NCI-H524 treated with DMSO at 0.1 percent for 48 hours (cell line): ENCODE measurements around the gene MAN2A2.
"Not testable (repeated sequence)": the region's sequence is repeated elsewhere in the genome, so short reads cannot be mapped to it uniquely, and the experiment has no call there.

Experiments used
- DNase-seq: peaks from one replicate; lab custom pipeline; 2025; lab: John Stamatoyannopoulos, UW

The MAN2A2 gene

GRCh38 chr15:90884719-90885431, 18.2 kb upstream of the MAN2A2 start:
- DNase-seq = no peak

GRCh38 chr15:90885432-90886290, 17.4 kb upstream of the MAN2A2 start:
- DNase-seq = peak; percentile 37

- DNase-seq = no peak
Measured at GRCh38 chr15:90886291-90886614, 16.8 kb upstream of the MAN2A2 start.

GRCh38 chr15:90887037-90887481, 16.0 kb upstream of the MAN2A2 start:
- no peak for DNase-seq

- no peak for DNase-seq
Measured at GRCh38 chr15:90889313-90889730, 13.8 kb upstream of the MAN2A2 start.

GRCh38 chr15:90889736-90890456, 13.2 kb upstream of the MAN2A2 start:
- no peak for DNase-seq

GRCh38 chr15:90890839-90891238, 12.3 kb upstream of the MAN2A2 start:
- no peak for DNase-seq

- DNase-seq = no peak
Measured at GRCh38 chr15:90891346-90891949, 11.7 kb upstream of the MAN2A2 start.

- no peak for DNase-seq
Measured at GRCh38 chr15:90892023-90892422, 11.1 kb upstream of the MAN2A2 start.

GRCh38 chr15:90892498-90893174, 10.5 kb upstream of the MAN2A2 start:
- no peak for DNase-seq

- DNase-seq = no peak
Measured at GRCh38 chr15:90893175-90894090, 9.7 kb upstream of the MAN2A2 start.

GRCh38 chr15:90895571-90896117, 7.5 kb upstream of the MAN2A2 start:
- peak; percentile 90 for DNase-seq

GRCh38 chr15:90897131-90897655, 5.9 kb upstream of the MAN2A2 start:
- DNase-seq = not testable (repeated sequence)

GRCh38 chr15:90901175-90902039, 1.7 kb upstream of the MAN2A2 start:
- DNase-seq = no peak

- DNase-seq = peak; percentile 46
Measured at GRCh38 chr15:90902040-90902839, 862 bp upstream of the MAN2A2 start.

- no peak for DNase-seq
Measured at GRCh38 chr15:90903733-90904536, 833 bp downstream of the MAN2A2 start.

GRCh38 chr15:90904746-90905145, 1.6 kb downstream of the MAN2A2 start:
- DNase-seq = no peak
